ENCODE results near the gene VMAC. TPM values are rescaled to one million over a fixed set of nuclear protein-coding genes. Genes with fewer than 3 reads are reported as not detected.

VMAC gene
- total and polyA plus RNA-seq, 2 of the 8 experiments (the other 6 are each of a cell fraction or from before 2014, with no cell fraction given) = 1.3 to 2.2 TPM

DNA sequence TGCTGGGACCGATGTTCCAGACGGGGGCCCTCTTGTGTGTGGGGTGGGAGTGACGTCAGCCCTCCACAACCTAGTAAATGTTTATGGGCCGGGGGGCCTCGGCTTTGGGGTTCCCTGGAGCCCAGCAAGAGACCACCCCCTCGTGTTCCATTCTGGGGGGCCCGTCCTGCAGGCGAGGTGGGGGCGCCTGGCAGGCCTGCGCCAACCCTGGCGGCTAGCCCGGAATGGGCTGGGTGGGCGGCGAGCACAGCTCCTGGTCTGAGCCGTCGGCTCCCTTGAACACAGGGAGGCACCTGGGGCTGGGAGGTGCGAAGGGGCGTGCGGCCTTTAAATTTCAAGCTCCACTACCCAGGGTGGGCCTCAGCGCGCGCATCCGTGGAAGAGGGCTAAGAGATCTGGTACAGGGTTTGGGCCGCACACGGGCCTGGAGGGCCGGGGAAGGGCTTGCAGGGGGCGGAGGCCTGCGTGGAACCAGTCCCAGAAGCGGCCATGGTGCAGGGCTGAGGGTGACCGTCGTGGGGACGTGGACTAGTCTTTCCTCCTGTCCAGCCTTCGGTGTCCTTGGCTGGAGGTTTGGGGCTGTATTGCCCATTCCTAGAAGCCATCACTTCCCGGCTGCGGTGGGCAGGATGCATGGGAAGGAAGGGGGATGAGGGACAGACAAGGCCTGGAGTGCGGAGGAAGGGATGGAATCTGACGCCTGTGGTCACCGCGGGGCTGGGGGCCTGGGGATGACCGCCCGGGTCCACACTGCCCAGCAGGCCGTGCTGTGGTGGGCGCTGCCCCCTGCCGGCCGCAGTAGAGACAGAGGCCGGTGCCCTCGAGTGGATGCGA lies 12.5 kb upstream of the VMAC start (continued):
- TF ChIP-seq CTBP2 (IDR thresholded peaks at IDR 0.05; ENCODE audit: borderline replicate concordance, insufficient read depth, insufficient read length, low read length) (no peak), JUND (IDR thresholded peaks at IDR 0.05; ENCODE audit: low read length) (no peak), BACH1 (IDR thresholded peaks at IDR 0.05; ENCODE audit: low read length) (no peak; the same call in 1 of the 2 replicates), KDM1A (IDR thresholded peaks at IDR 0.05; ENCODE audit: borderline replicate concordance, low read length) (no peak), HDAC6 (IDR thresholded peaks at IDR 0.05; ENCODE audit: low read depth, low read length) (no peak), SIN3A (conservative IDR thresholded peaks at IDR 0.05 in 1 of 2, IDR thresholded peaks at IDR 0.05 in 1 of 2; ENCODE audit: low read depth in 1 of 2, low read length in 2 of 2) (no peak), TCF12 (IDR thresholded peaks at IDR 0.05; ENCODE audit: low read depth, low read length) (no peak), RXRA (IDR thresholded peaks at IDR 0.05; ENCODE audit: insufficient read depth, low read depth, low read length) (no peak), SUZ12 (IDR thresholded peaks at IDR 0.05; ENCODE audit: low read length) (no peak), NANOG (IDR thresholded peaks at IDR 0.05; ENCODE audit: insufficient read depth, low read depth, low read length, poor library complexity, severe bottlenecking) (no peak), PHF8 (conservative IDR thresholded peaks at IDR 0.05; ENCODE audit: low read depth, low read length) (no peak), SAP30 (IDR thresholded peaks at IDR 0.05; ENCODE audit: insufficient read depth, insufficient replicate concordance, low read length) (no peak), EZH2 (IDR thresholded peaks at IDR 0.05; ENCODE audit: low read depth, low read length, severe bottlenecking) (no peak), SIRT6 (IDR thresholded peaks at IDR 0.05; ENCODE audit: low read length) (no peak), TEAD4 (IDR thresholded peaks at IDR 0.05; ENCODE audit: low read depth, low read length) (0 out of 2 replicates have a peak, but pooled peaks have one; percentile 7), SP2 (IDR thresholded peaks at IDR 0.05; ENCODE audit: low read length) (no peak)
- TF ChIP-seq, protein P1, sequence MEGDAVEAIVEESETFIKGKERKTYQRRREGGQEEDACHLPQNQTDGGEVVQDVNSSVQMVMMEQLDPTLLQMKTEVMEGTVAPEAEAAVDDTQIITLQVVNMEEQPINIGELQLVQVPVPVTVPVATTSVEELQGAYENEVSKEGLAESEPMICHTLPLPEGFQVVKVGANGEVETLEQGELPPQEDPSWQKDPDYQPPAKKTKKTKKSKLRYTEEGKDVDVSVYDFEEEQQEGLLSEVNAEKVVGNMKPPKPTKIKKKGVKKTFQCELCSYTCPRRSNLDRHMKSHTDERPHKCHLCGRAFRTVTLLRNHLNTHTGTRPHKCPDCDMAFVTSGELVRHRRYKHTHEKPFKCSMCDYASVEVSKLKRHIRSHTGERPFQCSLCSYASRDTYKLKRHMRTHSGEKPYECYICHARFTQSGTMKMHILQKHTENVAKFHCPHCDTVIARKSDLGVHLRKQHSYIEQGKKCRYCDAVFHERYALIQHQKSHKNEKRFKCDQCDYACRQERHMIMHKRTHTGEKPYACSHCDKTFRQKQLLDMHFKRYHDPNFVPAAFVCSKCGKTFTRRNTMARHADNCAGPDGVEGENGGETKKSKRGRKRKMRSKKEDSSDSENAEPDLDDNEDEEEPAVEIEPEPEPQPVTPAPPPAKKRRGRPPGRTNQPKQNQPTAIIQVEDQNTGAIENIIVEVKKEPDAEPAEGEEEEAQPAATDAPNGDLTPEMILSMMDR (IDR thresholded peaks at IDR 0.05; ENCODE audit: control extremely low read depth in 1 of 3, insufficient read depth in 1 of 3, low read depth in 1 of 3, low read length in 3 of 3) = peak; percentile 72 to 80 (median 75)
- TF ChIP-seq, protein P2, sequence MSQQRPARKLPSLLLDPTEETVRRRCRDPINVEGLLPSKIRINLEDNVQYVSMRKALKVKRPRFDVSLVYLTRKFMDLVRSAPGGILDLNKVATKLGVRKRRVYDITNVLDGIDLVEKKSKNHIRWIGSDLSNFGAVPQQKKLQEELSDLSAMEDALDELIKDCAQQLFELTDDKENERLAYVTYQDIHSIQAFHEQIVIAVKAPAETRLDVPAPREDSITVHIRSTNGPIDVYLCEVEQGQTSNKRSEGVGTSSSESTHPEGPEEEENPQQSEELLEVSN (IDR thresholded peaks at IDR 0.05) = no peak
